ENCODE data around the gene HOXA2.

The HOXA2 gene

DNA sequence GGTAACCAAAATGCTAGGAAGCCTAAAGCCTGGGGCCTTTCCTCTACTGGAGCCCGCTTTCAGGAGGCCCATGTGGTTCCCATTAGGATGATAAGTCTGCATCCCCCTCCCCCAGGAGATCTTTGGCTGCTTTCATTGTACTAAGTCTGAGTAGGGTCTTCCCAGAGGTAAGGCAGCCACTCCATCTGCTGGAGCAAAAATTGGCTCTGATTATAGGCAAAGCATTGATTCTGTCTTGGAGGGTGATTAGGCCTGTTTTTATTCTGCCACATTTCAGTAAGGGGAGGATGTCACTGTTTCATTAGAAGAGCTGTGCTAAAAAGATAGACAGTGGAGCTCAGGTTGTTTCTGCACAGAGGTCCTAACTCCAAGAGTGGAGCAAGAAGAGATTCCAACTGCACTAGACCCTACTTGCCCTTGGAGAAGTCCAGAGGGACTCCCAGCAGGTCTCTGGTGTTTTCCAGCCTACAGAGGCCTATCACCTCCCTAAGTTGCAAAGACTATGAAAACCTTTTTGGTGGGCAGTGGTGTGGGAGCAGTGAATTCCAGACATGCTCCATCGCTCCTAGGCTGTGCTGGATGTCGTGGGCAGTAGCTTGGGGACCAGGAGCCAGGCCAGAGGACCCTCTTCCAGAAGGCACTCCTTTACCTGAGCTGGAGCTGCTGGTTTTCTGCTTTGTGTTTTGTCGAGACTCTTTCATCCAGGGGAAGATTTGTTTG lies 7.1 kb upstream of the HOXA2 start:
- ChIA-PET CTCF (no interaction called here), POLR2A (ENCODE audit: low non-redundant PET) (no interaction called here)
- H3K27ac ChIP-seq = peak overlapping the region; percentile 92
- TF ChIP-seq CTCF (conservative IDR thresholded peaks at IDR 0.05; ENCODE audit: low read depth) = no peak
- no peak for DNase-seq (ENCODE audit: low spot score)

DNA sequence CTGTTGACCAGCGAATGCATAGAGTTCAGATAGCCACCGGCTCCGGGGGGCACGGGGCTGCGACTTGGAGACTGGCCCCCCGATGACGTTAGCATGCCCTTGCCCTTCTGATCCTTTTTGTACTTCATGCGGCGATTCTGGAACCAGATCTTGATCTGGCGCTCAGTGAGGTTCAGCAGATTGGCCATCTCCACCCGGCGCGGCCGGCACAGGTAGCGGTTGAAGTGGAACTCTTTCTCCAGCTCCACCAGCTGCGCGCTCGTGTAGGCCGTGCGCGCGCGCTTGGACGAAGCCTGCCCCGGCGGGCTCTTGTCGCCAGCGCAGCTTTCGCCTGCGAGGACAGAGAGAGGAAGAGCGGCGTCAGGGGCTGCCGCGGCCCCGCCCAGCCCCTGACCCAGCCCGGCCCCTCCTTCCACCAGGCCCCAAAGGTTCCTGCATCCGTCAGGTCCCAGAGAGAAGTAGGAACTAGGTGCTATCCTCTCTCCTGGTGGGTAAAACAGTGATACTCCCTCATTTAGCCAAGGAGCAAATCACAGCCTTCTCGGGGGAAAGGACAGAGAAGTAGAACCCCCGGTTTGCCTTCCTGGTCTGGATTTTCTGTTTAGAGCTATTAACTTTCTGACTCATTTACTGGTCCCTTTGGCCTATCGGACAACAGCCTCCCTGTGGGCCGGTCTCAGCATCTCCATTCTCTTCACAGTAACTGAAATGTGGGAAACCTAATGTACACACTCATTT lies 6.1 kb upstream of the HOXA2 start:
- TF ChIP-seq CTCF (conservative IDR thresholded peaks at IDR 0.05; ENCODE audit: low read depth) = no peak
- CTCF ChIA-PET = interaction anchor here (0.9 kb wide), 1 partner anchor 10 kb away, joined by 3 read pairs; no protein-coding TSS in a partner anchor
- no peak for DNase-seq (ENCODE audit: low spot score)
- POLR2A ChIA-PET (ENCODE audit: low non-redundant PET) = no interaction called here
- H3K27ac ChIP-seq = no peak overlapping the region; the same call in 1 of the 2 replicates

DNA sequence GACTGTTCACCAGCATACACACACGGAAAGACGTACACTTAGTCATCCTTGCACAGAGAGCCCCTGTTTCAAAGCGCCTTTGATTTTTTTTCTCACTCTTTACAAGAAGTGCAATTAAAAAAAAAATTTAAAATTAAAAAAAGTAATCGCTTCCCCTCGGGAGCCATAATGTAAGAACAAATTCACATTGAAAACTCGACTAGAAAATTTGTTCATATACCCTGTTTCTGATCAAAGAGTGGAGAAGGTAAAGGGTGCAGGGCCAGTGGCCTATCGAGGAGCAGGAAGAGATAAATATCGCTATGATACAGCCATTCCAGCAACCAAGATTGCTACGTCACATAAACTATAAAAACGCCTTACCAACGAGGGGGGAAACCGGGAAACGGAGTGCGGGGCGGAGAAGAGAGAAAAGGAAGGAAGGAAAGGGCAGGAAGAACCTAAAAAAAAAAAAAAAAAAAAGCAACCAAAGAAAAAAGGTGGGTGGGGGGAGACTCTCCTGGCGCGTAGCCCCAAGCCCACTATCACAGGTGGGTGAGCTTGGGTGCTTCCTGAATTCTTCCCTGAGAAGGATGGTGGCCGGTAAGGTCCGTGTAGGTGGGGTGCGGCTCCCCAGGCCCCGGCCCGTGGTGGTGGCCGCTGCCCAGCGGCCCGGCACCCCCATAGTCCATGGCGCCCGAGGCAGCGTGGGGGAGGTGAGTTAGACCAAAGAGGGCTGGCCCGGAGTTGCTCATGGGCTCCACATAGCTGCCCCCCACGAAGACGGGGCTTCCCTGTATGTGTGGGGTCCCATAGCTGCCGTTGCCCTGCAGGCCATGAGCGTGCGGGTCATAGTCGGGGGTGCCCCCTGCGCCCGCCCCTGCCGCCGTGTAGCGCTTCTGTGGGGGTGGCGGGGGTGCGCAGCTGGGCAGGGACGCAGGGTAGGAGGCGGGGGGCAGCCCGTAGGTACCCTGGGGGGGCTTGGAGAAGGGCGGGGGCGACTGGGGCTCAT lies 5.2 kb upstream of the HOXA2 start:
- no peak for TF ChIP-seq CTCF (conservative IDR thresholded peaks at IDR 0.05; ENCODE audit: low read depth)
- ChIA-PET POLR2A (ENCODE audit: low non-redundant PET) (no interaction called here), CTCF (interaction anchor here (0.7 to 0.9 kb wide), 2 partner anchors 9 to 412 kb away, joined by 3 to 4 read pairs; no protein-coding TSS in a partner anchor)
- no peak for DNase-seq (ENCODE audit: low spot score)
- H3K27ac ChIP-seq = no peak overlapping the region

DNA sequence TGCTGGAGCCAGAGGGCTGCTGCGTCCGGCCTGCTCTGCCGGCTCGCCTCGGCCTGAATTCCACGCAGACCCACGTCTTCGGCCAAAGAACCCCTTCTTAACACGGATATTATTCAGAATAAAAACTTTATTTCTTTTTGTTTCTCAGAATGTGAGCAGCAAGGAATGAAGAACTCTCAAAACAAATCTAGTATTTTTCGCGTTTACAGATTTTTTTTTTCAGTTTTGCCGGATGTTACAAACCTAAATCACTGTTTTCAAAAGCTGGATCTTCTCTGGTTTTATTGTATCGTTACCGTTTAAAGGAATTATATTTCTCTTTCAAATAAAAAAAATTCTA lies 4.4 kb upstream of the HOXA2 start:
- DNase-seq (ENCODE audit: low spot score) = no peak
- H3K27ac ChIP-seq = no peak overlapping the region
- no peak for TF ChIP-seq CTCF (conservative IDR thresholded peaks at IDR 0.05; ENCODE audit: low read depth)
- ChIA-PET POLR2A (ENCODE audit: low non-redundant PET) (no interaction called here), CTCF (interaction anchor here (0.7 kb wide), 1 partner anchor 411 kb away, joined by 4 read pairs; no protein-coding TSS in a partner anchor)

- H3K27ac ChIP-seq = no peak overlapping the region
- no peak for TF ChIP-seq CTCF (conservative IDR thresholded peaks at IDR 0.05; ENCODE audit: low read depth)
- CTCF ChIA-PET = no interaction called here
- DNase-seq (ENCODE audit: low spot score) = no peak
- POLR2A ChIA-PET (ENCODE audit: low non-redundant PET) = no interaction called here
Observed at GRCh38 chr7:27106181-27106900, 3.9 kb upstream of the HOXA2 start.
